HEK293T (cell line): ENCODE measurements around the gene PTPN2.

ENCODE experiments used
- ARNT ChIP-seq: fragments of 450-650 bp; IDR thresholded peaks from 2 replicates; pipeline ENCODE4 v1.6.1; 2017; ENCODE audit warnings: mild to moderate bottlenecking
- BHLHE40 ChIP-seq: fragments of 450-650 bp; IDR thresholded peaks from 2 replicates; pipeline ENCODE4 v1.6.1; 2016; ENCODE audit warnings: mild to moderate bottlenecking, moderate library complexity, borderline replicate concordance
- ELF4 ChIP-seq: fragments of 450-650 bp; IDR thresholded peaks from 2 replicates; pipeline ENCODE4 v1.6.1; 2017; ENCODE audit warnings: antibody characterized with exemption
- FOXA1 ChIP-seq: fragments of 450-650 bp; IDR thresholded peaks from 2 replicates; pipeline ENCODE4 v1.6.1; 2016; ENCODE audit warnings: mild to moderate bottlenecking
- FOXK2 ChIP-seq: fragments of 450-650 bp; IDR thresholded peaks from 2 replicates; pipeline ENCODE4 v1.6.1; 2016; ENCODE audit warnings: mild to moderate bottlenecking
- HDGF ChIP-seq: fragments of 450-650 bp; IDR thresholded peaks from 2 replicates; pipeline ENCODE4 v1.6.1; 2017; ENCODE audit warnings: antibody characterized with exemption, borderline replicate concordance
- LEF1 ChIP-seq: fragments of 450-650 bp; IDR thresholded peaks from 2 replicates; pipeline ENCODE4 v1.6.1; 2017; ENCODE audit warnings: mild to moderate bottlenecking, borderline replicate concordance
- NFRKB ChIP-seq: fragments of 450-650 bp; IDR thresholded peaks from 2 replicates; pipeline ENCODE4 v1.6.1; 2016; ENCODE audit warnings: mild to moderate bottlenecking, moderate library complexity
- PKNOX1 ChIP-seq: fragments of 450-650 bp; IDR thresholded peaks from 2 replicates; pipeline ENCODE4 v1.6.1; 2016
- SP1 ChIP-seq: fragments of 450-650 bp; IDR thresholded peaks from 2 replicates; pipeline ENCODE4 v1.6.1; 2017
- TARDBP ChIP-seq: fragments of 450-650 bp; IDR thresholded peaks from 2 replicates; pipeline ENCODE4 v1.6.1; 2016
- ZNF384 ChIP-seq: fragments of 450-650 bp; IDR thresholded peaks from 2 replicates; pipeline ENCODE4 v1.6.1; 2016

GRCh38 chr18:12880541-12880910 lies 3.5 kb downstream of the PTPN2 start:
- TF ChIP-seq HDGF (no peak), TARDBP (no peak), SP1 (no peak), ARNT (no peak), FOXK2 (no peak), FOXA1 (no peak), BHLHE40 (no peak), LEF1 (no peak), ZNF384 (no peak), NFRKB (no peak), PKNOX1 (no peak), ELF4 (no peak)
